OCI-LY7 (cell line): ENCODE results near the gene BTNL3.

Experiments
- EZH2phosphoT487 ChIP-seq: fragments of 200-600 bp; sonication (generic); IDR thresholded peaks from 2 replicates; pipeline ENCODE4 v1.6.1; 2018; ENCODE audit warnings: low read depth, borderline replicate concordance, mild to moderate bottlenecking, mixed run types, antibody characterized with exemption, low read length, moderate library complexity, mixed read lengths
- TF ChIP-seq, protein P1 (sequence below): fragments of 200-600 bp; sonication (generic); conservative IDR thresholded peaks from 2 replicates; pipeline ENCODE4 v1.5.1; 2014; ENCODE audit warnings: mild to moderate bottlenecking, antibody characterized with exemption, low read length, moderate library complexity, mixed read lengths

DNA sequence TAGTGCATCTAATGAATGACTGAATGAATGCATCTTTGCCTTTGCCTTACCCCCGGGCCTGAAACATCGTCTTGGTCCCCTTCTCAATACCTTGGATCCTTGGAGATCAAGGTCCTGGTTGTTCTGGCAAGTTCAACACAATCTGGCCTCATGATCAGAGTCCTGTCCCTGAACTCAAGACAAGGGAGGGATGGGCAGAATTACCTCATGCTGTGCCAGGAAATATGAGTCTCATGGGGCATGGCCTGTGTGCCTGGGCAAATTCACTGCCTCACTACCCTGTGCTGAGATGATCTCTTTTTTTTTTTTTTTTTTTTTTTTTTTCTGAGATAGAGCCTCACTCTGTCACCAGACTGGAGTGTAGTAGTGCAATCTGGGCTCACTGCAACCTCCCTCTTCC is 630 bp upstream of the BTNL3 start:
- TF ChIP-seq, protein P1, sequence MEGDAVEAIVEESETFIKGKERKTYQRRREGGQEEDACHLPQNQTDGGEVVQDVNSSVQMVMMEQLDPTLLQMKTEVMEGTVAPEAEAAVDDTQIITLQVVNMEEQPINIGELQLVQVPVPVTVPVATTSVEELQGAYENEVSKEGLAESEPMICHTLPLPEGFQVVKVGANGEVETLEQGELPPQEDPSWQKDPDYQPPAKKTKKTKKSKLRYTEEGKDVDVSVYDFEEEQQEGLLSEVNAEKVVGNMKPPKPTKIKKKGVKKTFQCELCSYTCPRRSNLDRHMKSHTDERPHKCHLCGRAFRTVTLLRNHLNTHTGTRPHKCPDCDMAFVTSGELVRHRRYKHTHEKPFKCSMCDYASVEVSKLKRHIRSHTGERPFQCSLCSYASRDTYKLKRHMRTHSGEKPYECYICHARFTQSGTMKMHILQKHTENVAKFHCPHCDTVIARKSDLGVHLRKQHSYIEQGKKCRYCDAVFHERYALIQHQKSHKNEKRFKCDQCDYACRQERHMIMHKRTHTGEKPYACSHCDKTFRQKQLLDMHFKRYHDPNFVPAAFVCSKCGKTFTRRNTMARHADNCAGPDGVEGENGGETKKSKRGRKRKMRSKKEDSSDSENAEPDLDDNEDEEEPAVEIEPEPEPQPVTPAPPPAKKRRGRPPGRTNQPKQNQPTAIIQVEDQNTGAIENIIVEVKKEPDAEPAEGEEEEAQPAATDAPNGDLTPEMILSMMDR, result no peak
- TF ChIP-seq EZH2phosphoT487, result no peak
